Amygdala (tissue), 56 donors: Measurements from ENCODE around the gene PRDX1.

ENCODE experiments used
- DNase-seq, 56 donors: peaks; one replicate each; lab custom pipeline; 2025; lab: John Stamatoyannopoulos, UW

The PRDX1 gene

GRCh38 chr1:45521413-45522323 lies at the start of gene PRDX1:
Gene PRDX1 (minus strand): TSS chr1:45521884. CDS start chr1:45519043, 2,841 bp downstream.
- peak in 55 of 56 donors; percentile 73 to 98 (median 93) for DNase-seq

GRCh38 chr1:45570631-45571030 lies 48.9 kb upstream of the PRDX1 start:
- no peak for DNase-seq

GRCh38 chr1:45569962-45570581 lies 48.4 kb upstream of the PRDX1 start:
- DNase-seq: peak in 51 of 56 donors; percentile 6 to 82 (median 41)

- DNase-seq: no peak
These were observed 47.9 kb upstream of the PRDX1 start for GRCh38 chr1:45569571-45569961.

GRCh38 chr1:45568421-45568820 lies 46.7 kb upstream of the PRDX1 start:
- DNase-seq: no peak

- no peak for DNase-seq
These were observed 46.2 kb upstream of the PRDX1 start for GRCh38 chr1:45567911-45568310.

GRCh38 chr1:45566722-45567121 lies 45.0 kb upstream of the PRDX1 start:
- DNase-seq: peak in 2 of 56 donors; percentile 3 to 5

- no peak for DNase-seq
These were observed 42.2 kb upstream of the PRDX1 start for GRCh38 chr1:45563843-45564242.

GRCh38 chr1:45557422-45557944 lies 35.8 kb upstream of the PRDX1 start:
- no peak for DNase-seq

- DNase-seq: no peak
These were observed 32.5 kb upstream of the PRDX1 start for GRCh38 chr1:45554198-45554597.

- DNase-seq: peak in 1 of 56 donors; percentile 9
These were observed 30.6 kb upstream of the PRDX1 start for GRCh38 chr1:45552331-45552730.

- no peak for DNase-seq
These were observed 30.0 kb upstream of the PRDX1 start for GRCh38 chr1:45551684-45552083.

- DNase-seq: peak; percentile 42 to 95 (median 81)
These were observed 29.0 kb upstream of the PRDX1 start, which contains the start of gene AKR1A1 for GRCh38 chr1:45550401-45551351. Gene AKR1A1 (plus strand): TSS chr1:45550826. CDS start chr1:45561795, 10,969 bp downstream.

GRCh38 chr1:45545553-45546310 lies 24.0 kb upstream of the PRDX1 start:
- DNase-seq: no peak

- no peak for DNase-seq
These were observed 23.4 kb upstream of the PRDX1 start for GRCh38 chr1:45545019-45545493.

GRCh38 chr1:45544530-45544929 lies 22.8 kb upstream of the PRDX1 start:
- DNase-seq: no peak

- peak in 33 of 56 donors; percentile 2 to 56 (median 14) for DNase-seq
These were observed 22.1 kb upstream of the PRDX1 start for GRCh38 chr1:45543581-45544417.

- peak in 1 of 56 donors; percentile 3 for DNase-seq
These were observed 20.9 kb upstream of the PRDX1 start for GRCh38 chr1:45542591-45542990.
